ENCODE data around the gene TMEM59L.
"Not testable (repeated sequence)": the region's sequence is repeated elsewhere in the genome, so short reads cannot be mapped to it uniquely, and the experiment has no call there.

Gene TMEM59L

GRCh38 chr19:18594096-18594823 lies 18.4 kb upstream of the TMEM59L start:
- DNase-seq = peak; percentile 56

- DNase-seq = no peak
These were observed 17.8 kb upstream of the TMEM59L start for GRCh38 chr19:18594824-18595373.

GRCh38 chr19:18595475-18595874 lies 17.2 kb upstream of the TMEM59L start:
- DNase-seq = no peak

GRCh38 chr19:18596752-18597157 lies 15.9 kb upstream of the TMEM59L start:
- no peak for DNase-seq

GRCh38 chr19:18597809-18598660 lies 14.6 kb upstream of the TMEM59L start:
- no peak for DNase-seq

GRCh38 chr19:18599485-18599884 lies 13.2 kb upstream of the TMEM59L start:
- no peak for DNase-seq

- not testable (repeated sequence) for DNase-seq
These were observed 11.8 kb upstream of the TMEM59L start for GRCh38 chr19:18600692-18601397.

GRCh38 chr19:18601875-18602274 lies 10.8 kb upstream of the TMEM59L start:
- DNase-seq = no peak

GRCh38 chr19:18603255-18603957 lies 9.3 kb upstream of the TMEM59L start:
- no peak for DNase-seq

- no peak for DNase-seq
These were observed 8.5 kb upstream of the TMEM59L start for GRCh38 chr19:18603958-18604819.

- no peak for DNase-seq
These were observed 7.9 kb upstream of the TMEM59L start for GRCh38 chr19:18604820-18605159.

GRCh38 chr19:18605196-18605545 lies 7.5 kb upstream of the TMEM59L start:
- DNase-seq = no peak

- no peak for DNase-seq
These were observed 7.0 kb upstream of the TMEM59L start for GRCh38 chr19:18605546-18606280.

- DNase-seq = no peak
These were observed 6.1 kb upstream of the TMEM59L start, which contains the start of gene CRLF1 for GRCh38 chr19:18606281-18607225. TSS of gene CRLF1 (minus strand) at chr19:18606799. CDS start at chr19:18606656, 143 bp downstream.

GRCh38 chr19:18607226-18608101 lies 5.2 kb upstream of the TMEM59L start:
- no peak for DNase-seq

GRCh38 chr19:18608102-18608804 lies 4.4 kb upstream of the TMEM59L start:
- DNase-seq = no peak

GRCh38 chr19:18608805-18609716 lies 3.6 kb upstream of the TMEM59L start:
- no peak for DNase-seq

All from activated gamma-delta T cell (primary cell).